GM19099 (cell line): Measurements from ENCODE around the gene CFAP46.

Experiments used
- POLR2A ChIP-seq: IDR thresholded peaks from 3 replicates; pipeline ENCODE4 v1.6.1; 2011; ENCODE audit warnings: low read depth; ENCODE audit not compliant: insufficient read length; ENCODE audit errors: extremely low read depth

CFAP46 gene

DNA sequence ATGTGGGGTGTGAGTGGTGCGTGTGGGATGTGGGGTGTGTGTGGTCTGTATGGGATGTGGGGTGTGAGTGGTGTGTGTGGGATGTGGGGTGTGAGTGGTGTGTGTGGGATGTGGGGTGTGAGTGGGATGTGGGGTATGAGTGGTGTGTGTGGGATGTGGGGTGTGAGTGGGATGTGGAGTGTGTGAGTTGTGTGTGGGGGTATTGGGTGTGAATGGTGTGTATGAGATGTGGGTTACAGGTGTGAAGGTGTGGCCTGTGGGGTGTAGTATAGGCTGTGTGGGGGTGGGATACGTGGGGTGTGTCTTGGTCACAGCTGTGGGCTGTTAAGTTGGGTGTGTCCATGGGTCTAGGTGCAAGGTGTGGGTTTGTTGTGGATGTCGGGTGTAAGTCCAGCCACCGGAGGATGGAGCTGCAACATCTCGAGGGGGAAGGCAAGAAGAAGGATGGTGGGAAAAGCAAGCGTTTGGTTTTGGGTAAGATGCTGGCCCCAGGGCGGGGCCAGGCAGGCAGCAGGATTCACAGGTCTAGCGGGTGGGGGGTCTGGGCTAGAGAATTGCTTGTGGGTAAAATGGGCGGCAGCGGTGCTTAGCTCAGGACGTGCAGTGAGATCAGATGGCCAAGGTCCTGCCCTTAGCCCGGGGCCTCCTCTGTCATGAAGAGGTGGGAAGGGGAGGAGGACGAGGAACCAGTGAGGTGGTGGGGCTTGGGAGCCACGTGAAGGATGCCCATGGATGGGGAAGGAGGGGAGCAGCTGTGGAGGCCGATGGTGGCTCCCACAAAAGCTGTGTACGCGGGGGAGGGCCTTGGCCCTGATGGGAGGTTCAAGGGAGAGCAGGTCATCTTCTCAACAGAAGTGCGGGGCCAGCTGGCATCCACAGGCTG is 60.1 kb downstream of the CFAP46 start:
- no peak for TF ChIP-seq POLR2A

- no peak for TF ChIP-seq POLR2A
These were observed 61.0 kb downstream of the CFAP46 start for GRCh38 chr10:132881186-132881920.

GRCh38 chr10:132880128-132880981 is 62.0 kb downstream of the CFAP46 start:
- TF ChIP-seq POLR2A, result no peak

- no peak for TF ChIP-seq POLR2A
These were observed 62.8 kb downstream of the CFAP46 start for GRCh38 chr10:132879408-132880127.

DNA sequence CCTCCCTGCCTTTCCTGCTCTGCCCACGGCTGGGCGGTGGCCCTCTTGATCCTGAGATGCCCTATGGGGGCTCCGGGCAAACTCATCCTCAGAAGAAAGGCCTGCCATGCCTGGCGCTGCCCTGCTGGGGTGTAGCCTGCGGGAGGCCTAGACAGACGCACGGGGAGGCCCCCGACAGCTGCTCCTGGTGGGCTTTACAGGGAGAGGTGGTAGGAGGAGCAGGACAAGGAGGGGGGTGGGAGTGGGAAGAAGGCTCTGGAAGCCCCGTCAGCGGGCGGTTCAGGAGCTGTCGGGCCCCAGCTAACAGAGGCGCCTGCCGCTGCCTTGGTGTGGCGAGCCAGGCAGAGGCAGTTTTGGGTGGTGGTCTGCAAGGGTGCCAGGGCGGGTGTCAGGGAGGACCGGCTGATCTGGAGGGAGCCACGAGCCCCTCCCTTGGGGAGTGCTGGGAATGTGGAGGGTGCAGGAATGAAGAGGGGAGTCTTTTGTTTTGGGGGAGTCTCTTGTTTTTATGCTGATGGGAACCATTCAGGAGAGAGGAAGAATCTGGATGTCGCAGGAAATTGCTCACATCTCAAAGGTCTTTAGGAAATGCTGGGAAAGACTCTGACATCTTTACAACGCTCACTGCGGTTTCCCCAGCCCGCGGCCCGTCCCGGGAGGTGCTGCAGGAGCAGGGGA is 63.5 kb downstream of the CFAP46 start:
- no peak for TF ChIP-seq POLR2A

DNA sequence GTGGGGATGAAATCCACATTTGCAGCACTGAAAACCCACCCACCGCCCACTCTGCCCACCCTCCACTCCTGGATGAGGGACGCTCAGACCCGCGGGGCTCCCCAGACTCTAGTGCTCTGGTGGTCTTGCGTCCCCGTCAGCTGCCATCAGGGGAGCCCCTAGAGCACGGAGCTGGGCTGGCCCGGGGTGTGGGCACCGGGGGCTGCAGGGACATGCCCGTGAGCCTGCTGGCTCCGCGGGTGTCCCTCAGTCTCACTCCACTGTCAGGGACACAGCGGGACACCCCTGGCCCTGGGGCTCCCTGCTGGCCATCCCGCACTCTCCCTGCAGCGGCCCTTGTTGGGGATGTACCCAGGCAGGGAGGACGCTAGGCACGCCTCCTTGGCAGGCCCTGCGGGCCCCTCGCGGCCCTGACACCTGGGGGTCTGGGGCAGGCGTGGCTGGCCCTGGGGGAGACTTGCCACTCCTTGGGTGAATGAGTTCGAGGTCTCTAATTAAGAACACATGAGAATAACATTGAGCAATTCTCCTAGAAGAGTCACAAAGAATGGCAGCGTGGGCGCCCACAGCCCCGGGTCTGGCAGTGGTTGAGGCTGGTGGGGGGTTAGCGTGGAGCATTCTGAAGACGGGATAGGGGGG is 64.2 kb downstream of the CFAP46 start:
- no peak for TF ChIP-seq POLR2A

GRCh38 chr10:132877473-132877872 is 64.9 kb downstream of the CFAP46 start:
- TF ChIP-seq POLR2A, result no peak

GRCh38 chr10:132876993-132877431 is 65.4 kb downstream of the CFAP46 start:
- no peak for TF ChIP-seq POLR2A

DNA sequence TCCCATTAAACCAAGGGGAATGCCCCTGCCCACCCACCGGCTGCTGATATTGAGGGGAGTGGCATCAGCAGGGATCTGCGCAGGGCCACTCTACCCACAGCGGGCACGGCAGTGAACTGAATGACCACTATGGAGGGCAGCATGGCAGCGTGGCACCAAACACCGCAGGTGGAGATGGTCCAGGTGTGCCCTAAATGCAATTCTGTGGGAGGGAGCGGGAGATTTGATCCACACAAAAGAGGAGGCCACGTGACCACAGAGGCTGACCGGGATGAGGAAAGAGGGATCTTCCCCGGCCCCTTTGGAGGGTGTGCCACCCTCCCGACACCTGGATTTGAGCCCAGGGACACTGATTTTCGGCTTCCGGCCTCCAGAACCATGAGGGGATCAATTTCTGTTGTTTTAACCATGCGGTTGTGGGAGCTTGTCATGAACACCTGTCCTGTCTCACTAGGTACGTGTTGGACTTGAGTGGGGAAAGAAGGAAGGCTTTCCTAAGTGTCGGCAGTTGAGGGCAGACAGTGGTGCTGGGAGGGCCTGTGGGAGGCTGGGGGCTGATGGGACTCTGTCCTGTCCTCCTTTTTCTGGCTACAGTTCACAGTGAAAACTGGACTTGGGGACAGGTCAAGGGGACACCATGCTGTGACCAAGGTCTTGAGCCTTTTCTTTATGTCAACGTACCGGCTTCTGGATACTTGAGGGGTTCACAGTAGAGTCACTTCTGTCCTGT is 66.1 kb downstream of the CFAP46 start:
- no peak for TF ChIP-seq POLR2A

- TF ChIP-seq POLR2A, result no peak
These were observed 66.9 kb downstream of the CFAP46 start for GRCh38 chr10:132875435-132875834.

DNA sequence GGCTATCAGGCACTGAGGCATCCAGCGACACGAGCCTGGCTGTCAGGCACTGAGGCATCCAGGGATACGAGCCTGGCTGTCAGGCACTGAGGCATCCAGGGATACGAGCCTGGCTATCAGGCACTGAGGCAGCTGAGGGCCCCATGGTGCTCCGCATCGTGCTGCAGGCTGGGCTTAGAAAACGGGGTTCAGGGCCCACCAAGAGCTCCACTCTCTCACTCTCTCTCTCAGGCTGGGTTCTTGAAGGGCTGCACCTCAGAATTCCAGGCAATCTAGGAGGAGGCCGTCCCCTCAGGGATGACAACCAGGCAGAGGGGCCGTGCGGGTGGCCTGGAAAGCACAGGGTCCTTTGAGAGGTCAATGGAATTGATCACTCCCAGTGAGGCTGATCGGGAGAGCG is 69.0 kb downstream of the CFAP46 start:
- no peak for TF ChIP-seq POLR2A

DNA sequence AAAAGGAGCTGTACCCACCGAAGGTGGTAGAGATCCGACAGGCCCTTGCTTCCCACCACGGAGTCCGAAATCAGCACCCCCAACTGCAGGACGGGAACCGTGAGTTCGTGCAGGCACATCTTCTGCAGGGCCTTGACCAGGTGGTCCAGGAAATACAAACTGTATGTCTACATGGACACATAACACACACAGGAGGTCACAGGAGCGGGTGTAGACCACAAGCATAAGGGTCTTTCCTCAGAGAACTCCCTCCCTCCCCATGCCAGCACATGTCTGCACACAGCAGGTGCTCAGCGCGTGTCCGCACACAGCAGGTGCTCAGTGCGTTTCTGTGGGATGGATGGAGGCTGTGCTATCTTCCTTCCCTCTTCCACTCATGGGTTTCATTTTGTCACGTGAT is 69.7 kb downstream of the CFAP46 start:
- no peak for TF ChIP-seq POLR2A

- TF ChIP-seq POLR2A, result no peak
These were observed 71.9 kb downstream of the CFAP46 start for GRCh38 chr10:132870426-132870825.
